GM21619 (cell line): ENCODE results near the gene ENTPD2.
"Not testable (repeated sequence)": the region's sequence is repeated elsewhere in the genome, so short reads cannot be mapped to it uniquely, and the experiment has no call there.

Experiments
- ATAC-seq: cut with Tn5 transposase; IDR thresholded peaks from one replicate; pipeline ENCODE4 v1.9.1; 2021; ENCODE audit not compliant: unreplicated experiment

ENTPD2 gene

DNA sequence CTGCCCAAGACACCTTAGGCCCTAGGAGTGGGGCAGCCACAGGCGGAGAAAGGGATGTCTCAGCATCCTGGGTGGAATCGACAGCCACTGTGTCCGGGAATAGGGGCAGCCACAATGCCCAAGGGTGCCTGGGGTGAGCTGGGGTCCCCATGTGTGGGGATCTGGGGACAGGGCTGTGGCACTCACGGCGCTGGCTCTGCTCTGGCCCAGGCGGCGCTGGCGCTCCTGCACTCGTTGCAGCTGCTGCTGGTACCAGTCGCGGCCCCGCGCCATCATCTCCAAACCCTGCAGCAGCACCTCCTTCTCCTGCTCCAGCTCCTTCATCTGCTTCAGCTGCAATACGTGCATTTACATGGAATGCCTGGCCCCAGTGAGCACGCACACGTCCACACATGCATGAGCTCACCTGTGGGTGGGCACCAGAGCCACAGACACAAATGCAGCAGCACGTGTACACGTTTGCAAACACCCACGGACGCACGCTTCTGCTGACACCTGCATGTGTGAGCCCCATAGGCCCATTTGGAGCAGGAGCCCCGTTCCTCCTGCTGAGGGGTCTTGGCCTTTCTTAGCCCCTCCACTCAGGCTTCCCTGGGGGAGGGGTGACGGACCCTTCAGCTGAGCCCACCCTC, 11.6 kb upstream of the ENTPD2 start:
- ATAC-seq: no peak

DNA sequence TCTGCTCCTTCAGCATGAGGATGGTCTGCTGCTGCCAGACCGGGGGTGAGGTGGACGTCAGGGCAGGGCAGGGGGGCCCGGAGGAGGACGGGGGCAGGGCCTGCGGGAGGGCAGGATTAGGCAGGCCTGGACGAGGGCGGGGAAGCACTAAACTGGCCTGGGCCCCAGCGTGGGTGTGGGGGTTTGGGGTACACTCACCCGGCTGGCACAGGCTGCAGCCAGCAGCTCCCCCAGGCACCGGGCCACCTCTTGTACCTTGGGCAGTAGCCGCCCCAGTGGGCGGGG, 11.0 kb upstream of the ENTPD2 start:
- ATAC-seq: no peak

DNA sequence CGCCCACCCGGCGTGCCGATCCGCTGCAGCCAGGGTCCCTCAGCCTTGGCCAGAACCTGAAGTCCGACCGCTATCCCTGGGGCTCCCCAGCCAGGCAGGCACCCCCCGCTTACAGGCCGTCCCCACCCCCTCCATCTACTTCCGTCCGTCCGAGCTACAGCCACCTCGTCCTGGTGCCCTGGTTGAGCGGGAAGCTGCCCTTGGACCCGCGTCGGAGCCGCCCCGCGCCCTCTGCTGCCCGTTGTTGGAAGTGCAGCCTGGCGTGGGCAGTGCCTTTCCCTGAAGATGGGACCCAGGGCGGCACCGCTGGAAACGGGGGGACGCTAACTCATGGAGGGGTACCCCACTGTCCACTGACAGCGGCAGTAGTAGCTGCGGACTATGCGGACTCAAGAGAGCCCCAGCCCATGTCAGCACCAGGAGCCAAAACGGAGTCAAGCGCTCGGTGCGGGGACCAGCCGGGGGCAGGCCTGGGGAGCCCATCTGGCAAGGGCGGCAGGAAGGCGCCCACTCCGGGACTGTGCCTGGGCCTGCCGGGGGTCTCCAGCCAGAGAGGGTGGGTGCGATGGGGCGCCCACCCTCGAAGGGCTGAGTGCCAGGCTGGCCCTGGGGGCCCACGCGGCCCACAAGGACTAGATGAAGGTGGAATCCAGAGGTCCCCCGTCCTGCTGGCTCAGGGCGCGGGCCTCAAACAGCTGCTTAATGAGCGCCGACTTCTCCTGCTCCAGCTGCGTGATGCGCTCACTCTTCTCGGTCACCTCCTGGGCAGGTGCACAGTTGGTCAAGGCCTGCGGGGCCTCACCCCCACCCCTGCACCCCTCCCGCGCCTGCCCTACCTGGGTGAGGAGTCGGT, 10.4 kb upstream of the ENTPD2 start:
- no peak for ATAC-seq

DNA sequence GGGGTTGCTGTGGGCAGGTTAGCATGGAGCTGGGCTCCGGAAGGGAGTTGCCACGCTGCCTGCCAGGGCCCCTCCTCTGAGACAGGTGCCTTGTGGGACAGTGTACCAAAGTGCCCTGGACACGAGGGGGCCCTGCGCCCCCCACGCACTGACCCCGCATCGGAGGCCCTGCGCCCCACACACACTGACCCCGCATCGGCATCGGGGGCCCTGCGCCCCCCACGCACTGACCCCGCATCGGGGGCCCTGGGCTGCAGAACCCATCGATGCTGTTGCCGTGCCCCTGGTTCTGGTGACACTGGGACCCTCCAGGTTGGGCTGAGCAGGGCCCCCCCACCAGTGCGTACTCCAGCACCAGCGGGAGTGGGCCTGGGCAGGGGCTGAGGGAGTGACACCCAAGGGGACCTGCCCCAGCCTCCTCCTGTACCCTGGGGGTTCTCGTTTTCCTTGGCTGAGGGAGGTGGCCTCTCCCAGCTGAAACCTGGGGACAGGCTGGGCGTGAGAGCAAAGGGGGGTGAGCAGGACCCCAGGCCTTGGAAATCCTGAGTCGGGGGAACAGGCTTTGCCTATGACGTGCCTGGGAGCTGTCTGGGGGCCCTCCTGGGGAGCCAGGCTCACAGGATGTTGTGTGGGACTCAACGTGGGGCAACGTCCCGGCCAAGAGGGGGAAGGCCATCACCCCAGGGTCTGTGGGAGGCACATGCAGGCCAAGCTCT, 9.6 kb upstream of the ENTPD2 start:
- ATAC-seq: no peak

GRCh38 chr9:137062798-137063197, 8.9 kb upstream of the ENTPD2 start:
- ATAC-seq: not testable (repeated sequence)

GRCh38 chr9:137062384-137062783, 8.5 kb upstream of the ENTPD2 start:
- no peak for ATAC-seq

- no peak for ATAC-seq
Measured at GRCh38 chr9:137058521-137059234, 4.8 kb upstream of the ENTPD2 start.

- no peak for ATAC-seq
Measured at GRCh38 chr9:137057545-137057944, 3.7 kb upstream of the ENTPD2 start.

DNA sequence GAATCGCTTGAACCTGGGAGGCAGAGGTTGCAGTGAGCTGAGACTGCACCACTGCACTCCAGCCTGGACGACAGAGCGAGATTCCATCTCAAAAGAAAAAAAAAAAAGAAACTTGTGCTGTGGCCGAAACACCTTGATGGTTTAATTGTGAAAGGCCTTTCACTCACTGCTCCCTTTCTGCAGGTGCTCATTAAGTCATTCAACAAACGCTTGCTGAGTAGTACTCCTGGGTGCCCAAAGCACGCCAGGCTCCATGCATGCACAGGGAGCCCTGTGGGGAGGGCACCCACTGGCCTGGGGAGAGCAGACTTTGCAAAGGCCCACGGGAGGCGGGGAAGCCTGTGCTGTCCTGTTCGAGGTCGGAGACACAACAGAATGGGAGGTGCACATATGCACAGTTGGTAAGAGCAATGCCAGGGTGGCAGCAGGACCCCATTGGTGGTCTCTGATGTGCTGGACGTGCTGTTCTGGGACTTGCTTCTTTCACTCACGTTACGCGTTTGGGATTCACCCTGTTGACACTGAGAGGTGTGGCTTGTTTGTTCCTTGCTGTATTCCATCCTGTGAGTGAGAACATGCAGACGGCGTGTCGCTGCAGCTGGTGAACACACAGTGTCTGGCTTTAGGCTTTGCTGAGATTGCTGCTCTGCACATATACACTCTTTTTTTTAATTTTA, 3.0 kb upstream of the ENTPD2 start:
- no peak for ATAC-seq

DNA sequence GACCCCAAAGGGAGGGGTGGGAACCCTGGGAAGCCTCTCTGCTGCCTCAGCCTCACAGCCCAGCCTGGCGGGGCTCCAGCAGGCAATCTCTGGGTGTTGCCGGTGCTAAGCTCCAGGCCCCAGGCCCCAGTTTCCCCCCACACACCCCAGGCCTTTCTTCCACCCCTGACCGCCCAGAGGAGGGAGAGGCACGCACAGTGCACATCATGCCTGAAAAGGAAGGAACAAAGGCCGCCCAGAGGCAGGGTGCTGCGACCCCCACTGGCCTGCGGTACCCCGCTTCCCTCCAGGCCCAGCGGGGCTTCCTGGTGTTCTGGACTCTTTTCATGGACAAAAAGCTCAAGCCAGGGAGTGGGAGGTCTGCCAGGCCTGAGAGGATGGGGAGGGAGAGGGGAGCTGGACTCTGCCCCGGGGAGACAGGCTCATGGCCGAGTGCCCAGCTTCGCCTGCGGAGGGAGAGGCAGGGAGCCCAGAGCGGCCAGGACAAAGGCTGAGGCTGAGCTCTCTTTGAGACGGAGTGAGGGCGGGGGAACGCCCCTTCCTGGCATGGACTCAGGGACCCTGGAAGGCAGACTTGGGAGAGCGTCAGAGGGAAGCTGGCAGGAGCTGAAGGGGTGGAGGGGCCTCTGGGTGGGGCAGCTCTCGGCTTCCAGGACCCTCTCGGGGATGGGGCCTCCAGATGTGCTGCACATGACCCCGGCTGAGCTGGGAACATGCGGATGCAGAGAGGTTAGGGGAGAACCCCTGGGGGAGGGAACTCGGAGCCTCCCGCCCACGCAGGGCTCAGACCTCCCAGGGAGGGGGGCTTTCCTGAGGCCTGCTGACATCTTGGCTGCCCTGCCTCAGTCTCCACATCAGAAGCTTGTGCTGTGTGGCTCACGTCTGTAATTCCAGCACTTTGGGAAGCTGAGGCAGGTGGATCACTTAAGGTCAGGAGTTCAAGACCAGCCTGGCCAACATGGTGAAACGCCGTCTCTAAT, 1.8 kb upstream of the ENTPD2 start:
- no peak for ATAC-seq

- no peak for ATAC-seq
Measured at GRCh38 chr9:137054932-137055384, 1.1 kb upstream of the ENTPD2 start.

- ATAC-seq: no peak
Measured at GRCh38 chr9:137052998-137053943, 590 bp downstream of the ENTPD2 start.

DNA sequence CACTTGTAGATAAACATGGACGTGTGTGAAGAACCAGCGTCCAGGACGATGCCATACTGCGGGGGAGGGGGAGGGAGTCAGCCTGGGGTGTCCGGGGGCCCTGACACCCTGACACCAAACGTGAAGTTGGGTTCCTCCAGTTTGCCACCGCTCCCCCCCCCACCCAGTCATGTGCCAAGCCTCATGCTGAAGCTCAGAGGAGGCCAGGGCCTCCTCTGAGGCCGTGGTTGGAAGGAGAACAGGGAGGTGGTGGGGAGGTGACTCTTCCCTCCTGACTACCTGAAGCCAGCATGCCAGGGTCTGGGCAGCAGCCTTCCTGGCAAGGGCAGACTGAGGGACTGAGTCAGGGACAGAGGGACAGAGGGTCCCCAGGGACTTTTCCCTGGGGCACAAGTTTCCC, 1.6 kb downstream of the ENTPD2 start:
- no peak for ATAC-seq

- no peak for ATAC-seq
Measured at GRCh38 chr9:137051145-137051724, 2.6 kb downstream of the ENTPD2 start.

- ATAC-seq: no peak
Measured at GRCh38 chr9:137050570-137050969, 3.3 kb downstream of the ENTPD2 start.

- no peak for ATAC-seq
Measured at GRCh38 chr9:137049544-137050449, 4.1 kb downstream of the ENTPD2 start.
